ENCODE results near the gene TOP3B. TPM values are rescaled to one million over a fixed set of nuclear protein-coding genes. Genes with fewer than 3 reads are reported as not detected.

Gene TOP3B
- total and polyA plus RNA-seq, 9 of the 15 experiments (the other 6 are each of a cell fraction or from before 2014, with no cell fraction given): 3.0 to 188 (median 112) TPM

DNA sequence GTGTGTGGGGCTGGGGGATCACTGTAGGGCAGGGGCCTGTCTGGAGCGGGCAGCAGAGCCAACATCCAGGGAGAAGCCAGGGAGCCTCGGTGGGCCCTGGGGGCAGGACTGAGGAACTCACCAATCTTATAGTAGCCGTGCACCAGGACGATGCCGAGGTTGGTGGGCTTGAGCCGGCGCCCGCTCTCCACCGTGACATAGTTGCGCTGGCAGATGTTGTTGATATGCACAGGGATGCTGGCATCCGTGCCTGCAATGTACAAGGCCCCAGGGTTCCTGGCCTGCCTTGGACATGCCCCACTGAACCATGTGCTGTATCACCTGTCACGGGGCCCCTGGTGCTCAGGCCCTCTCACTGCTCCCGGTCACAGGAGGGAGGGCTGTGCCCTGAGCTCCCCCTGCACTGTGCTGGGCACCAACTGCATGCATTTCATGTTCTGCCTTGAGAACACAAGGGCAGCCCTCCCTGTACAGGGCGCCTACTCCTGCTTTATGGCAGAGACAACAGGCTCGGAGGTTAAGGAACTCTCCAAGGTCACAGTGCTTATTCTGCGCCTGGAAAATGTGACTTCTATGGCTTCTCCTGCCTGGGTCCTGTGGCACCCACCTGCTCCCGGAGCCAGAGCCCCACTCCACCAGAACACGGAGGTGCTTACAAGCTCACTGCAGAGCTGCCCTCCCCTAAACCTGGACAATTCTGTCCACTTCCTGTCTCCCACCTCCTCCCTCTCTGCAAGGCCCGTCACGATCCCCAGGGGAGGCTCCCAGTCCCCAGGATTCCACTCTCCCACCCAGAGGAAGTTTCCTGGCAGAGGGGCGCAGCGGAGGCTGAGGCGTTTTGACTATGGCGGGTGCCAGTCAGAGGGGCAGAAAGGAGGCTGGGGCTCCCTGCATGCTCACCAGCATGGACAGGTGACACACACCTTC is 22.1 kb downstream of the TOP3B start (continued):
- TF ChIP-seq ZNF449 (CRISPR knock-in tag; IDR thresholded peaks at IDR 0.05) (no peak), SRSF9 (IDR thresholded peaks at IDR 0.05; ENCODE audit: borderline replicate concordance, low read depth, low read length) (no peak), DLX4 (CRISPR knock-in tag; IDR thresholded peaks at IDR 0.05) (no peak), ETV1 (tag; conservative IDR thresholded peaks at IDR 0.05; ENCODE audit: low read depth) (no peak), POLR2H (tag; IDR thresholded peaks at IDR 0.05; ENCODE audit: low read depth) (no peak), ZNF318 (IDR thresholded peaks at IDR 0.05; ENCODE audit: borderline replicate concordance in 1 of 2, low read depth in 1 of 2) (no peak), SUPT5H (IDR thresholded peaks at IDR 0.05) (peak; percentile 69), PHF20 (IDR thresholded peaks at IDR 0.05; ENCODE audit: partially characterized antibody) (no peak), MTA1 (IDR thresholded peaks at IDR 0.05; ENCODE audit: borderline replicate concordance) (no peak), SAP30 (IDR thresholded peaks at IDR 0.05; ENCODE audit: borderline replicate concordance, insufficient read depth, low read depth, low read length, poor library complexity, severe bottlenecking) (peak; percentile 56), THRAP3 (IDR thresholded peaks at IDR 0.05; ENCODE audit: borderline replicate concordance) (no peak), PHF8 (IDR thresholded peaks at IDR 0.05; ENCODE audit: borderline replicate concordance, low read length) (peak; percentile 23; the same call in 1 of the 2 replicates), SIRT6 (IDR thresholded peaks at IDR 0.05; ENCODE audit: low read depth, low read length) (no peak)
- TF ChIP-seq, protein P1, sequence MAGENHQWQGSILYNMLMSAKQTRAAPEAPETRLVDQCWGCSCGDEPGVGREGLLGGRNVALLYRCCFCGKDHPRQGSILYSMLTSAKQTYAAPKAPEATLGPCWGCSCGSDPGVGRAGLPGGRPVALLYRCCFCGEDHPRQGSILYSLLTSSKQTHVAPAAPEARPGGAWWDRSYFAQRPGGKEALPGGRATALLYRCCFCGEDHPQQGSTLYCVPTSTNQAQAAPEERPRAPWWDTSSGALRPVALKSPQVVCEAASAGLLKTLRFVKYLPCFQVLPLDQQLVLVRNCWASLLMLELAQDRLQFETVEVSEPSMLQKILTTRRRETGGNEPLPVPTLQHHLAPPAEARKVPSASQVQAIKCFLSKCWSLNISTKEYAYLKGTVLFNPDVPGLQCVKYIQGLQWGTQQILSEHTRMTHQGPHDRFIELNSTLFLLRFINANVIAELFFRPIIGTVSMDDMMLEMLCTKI (IDR thresholded peaks at IDR 0.05; ENCODE audit: partially characterized antibody): no peak
